ENCODE results near the gene SLC46A3. TPM values are rescaled to one million over a fixed set of nuclear protein-coding genes. Genes with fewer than 3 reads are reported as not detected.

SLC46A3 gene
- total RNA-seq, 1 donor from 2014 or later: 3.4 TPM

GRCh38 chr13:28741084-28741491 lies 22.3 kb upstream of the SLC46A3 start:
- DNase-seq (ENCODE audit: low read depth): no peak
- TF ChIP-seq, protein P1, sequence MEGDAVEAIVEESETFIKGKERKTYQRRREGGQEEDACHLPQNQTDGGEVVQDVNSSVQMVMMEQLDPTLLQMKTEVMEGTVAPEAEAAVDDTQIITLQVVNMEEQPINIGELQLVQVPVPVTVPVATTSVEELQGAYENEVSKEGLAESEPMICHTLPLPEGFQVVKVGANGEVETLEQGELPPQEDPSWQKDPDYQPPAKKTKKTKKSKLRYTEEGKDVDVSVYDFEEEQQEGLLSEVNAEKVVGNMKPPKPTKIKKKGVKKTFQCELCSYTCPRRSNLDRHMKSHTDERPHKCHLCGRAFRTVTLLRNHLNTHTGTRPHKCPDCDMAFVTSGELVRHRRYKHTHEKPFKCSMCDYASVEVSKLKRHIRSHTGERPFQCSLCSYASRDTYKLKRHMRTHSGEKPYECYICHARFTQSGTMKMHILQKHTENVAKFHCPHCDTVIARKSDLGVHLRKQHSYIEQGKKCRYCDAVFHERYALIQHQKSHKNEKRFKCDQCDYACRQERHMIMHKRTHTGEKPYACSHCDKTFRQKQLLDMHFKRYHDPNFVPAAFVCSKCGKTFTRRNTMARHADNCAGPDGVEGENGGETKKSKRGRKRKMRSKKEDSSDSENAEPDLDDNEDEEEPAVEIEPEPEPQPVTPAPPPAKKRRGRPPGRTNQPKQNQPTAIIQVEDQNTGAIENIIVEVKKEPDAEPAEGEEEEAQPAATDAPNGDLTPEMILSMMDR (IDR thresholded peaks at IDR 0.05; ENCODE audit: insufficient read depth, low read length, poor library complexity, severe bottlenecking): no peak
- Histone ChIP-seq H3K27me3 (ENCODE audit: control insufficient read depth, insufficient read depth, low read length) (no peaks in the 10 kb centered on the region), H3K4me3 (ENCODE audit: low read depth, low read length) (no peak overlapping the region), H3K36me3 (ENCODE audit: control insufficient read depth, insufficient read depth, low read length) (no peaks in the 10 kb centered on the region)

GRCh38 chr13:28739376-28739775 lies 20.6 kb upstream of the SLC46A3 start:
- TF ChIP-seq, protein P1 (IDR thresholded peaks at IDR 0.05; ENCODE audit: insufficient read depth, low read length, poor library complexity, severe bottlenecking): no peak
- Histone ChIP-seq H3K4me3 (ENCODE audit: low read depth, low read length) (no peak overlapping the region), H3K27me3 (ENCODE audit: control insufficient read depth, insufficient read depth, low read length) (no peaks in the 10 kb centered on the region), H3K36me3 (ENCODE audit: control insufficient read depth, insufficient read depth, low read length) (no peaks in the 10 kb centered on the region)
- no peak for DNase-seq (ENCODE audit: low read depth)

DNA sequence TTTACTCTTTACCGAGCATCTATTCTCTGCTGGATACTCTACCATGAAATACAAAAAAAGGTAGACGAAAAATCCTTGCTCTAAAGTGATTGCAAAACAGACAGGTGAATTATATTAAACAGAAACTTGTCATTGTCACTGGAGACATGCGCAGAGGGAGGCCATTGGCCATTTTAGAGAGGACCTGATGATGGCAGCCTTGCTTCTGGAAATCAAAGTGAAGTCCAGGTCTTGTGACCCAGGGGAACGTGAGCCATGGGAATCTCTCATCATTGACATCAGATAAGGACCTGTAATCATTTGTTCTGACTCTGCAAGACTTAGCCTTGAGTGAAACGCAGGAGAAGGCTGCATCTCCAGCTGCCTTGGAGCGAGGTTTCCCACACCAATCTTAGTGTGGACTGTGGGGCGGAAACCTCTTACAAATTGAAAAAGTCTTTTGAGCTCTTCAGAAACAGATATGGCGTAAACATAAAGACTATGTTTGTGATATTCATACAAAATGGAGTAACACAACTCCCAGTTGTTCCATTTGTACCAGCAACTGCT lies 16.8 kb upstream of the SLC46A3 start:
- Histone ChIP-seq H3K36me3 (ENCODE audit: control insufficient read depth, insufficient read depth, low read length) (no peaks in the 10 kb centered on the region), H3K27me3 (ENCODE audit: control insufficient read depth, insufficient read depth, low read length) (no peaks in the 10 kb centered on the region), H3K4me3 (ENCODE audit: low read depth, low read length) (no peak overlapping the region)
- TF ChIP-seq, protein P1 (IDR thresholded peaks at IDR 0.05; ENCODE audit: insufficient read depth, low read length, poor library complexity, severe bottlenecking): no peak
- DNase-seq (ENCODE audit: low read depth): no peak

DNA sequence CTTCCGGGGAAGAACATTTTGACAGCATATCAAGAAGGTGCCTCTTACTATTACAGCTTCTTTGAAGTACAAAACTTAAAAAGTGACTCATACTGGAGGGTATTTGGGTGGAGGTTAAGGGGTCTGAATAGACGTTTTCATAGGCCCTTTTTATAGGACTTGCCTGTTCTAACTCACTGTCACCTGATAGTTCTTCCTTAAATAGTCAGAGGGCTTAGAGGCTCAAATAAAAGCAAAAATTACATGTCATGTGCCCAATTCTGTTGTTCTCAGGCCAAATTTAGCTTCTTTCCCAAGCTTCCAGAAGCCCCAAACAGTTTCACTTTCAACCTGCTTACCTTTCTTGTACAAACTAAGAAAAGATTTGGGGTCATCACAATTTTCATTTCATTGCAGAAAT lies 16.1 kb upstream of the SLC46A3 start:
- H3K27me3 ChIP-seq (ENCODE audit: control insufficient read depth, insufficient read depth, low read length): no peaks in the 10 kb centered on the region
- TF ChIP-seq, protein P1 (IDR thresholded peaks at IDR 0.05; ENCODE audit: insufficient read depth, low read length, poor library complexity, severe bottlenecking): no peak
- H3K36me3 ChIP-seq (ENCODE audit: control insufficient read depth, insufficient read depth, low read length): no peaks in the 10 kb centered on the region
- no peak for DNase-seq (ENCODE audit: low read depth)
- no peak overlapping the region for H3K4me3 ChIP-seq (ENCODE audit: low read depth, low read length)

DNA sequence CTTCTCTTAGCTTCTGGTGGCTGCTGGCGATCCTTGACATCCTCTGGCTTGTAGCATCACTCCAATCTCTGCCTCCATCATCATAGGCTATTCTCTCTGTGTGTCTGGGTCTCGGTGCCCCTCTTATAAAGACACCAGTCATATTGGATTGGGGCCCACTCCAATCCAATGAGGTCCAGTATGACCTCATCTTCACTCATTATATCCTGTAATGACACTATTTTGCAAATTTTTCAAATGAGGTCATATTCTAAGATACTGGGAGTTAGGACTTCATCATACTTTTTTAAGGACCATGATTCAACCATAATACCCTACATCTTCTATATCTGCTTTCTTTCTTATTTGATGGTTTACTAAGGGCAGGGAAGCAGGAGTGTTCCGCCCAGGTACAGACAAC lies 12.0 kb upstream of the SLC46A3 start:
- DNase-seq (ENCODE audit: low read depth): no peak
- TF ChIP-seq, protein P1 (IDR thresholded peaks at IDR 0.05; ENCODE audit: insufficient read depth, low read length, poor library complexity, severe bottlenecking): no peak
- Histone ChIP-seq H3K27me3 (ENCODE audit: control insufficient read depth, insufficient read depth, low read length) (no peaks in the 10 kb centered on the region), H3K36me3 (ENCODE audit: control insufficient read depth, insufficient read depth, low read length) (no peaks in the 10 kb centered on the region), H3K4me3 (ENCODE audit: low read depth, low read length) (no peak overlapping the region)

DNA sequence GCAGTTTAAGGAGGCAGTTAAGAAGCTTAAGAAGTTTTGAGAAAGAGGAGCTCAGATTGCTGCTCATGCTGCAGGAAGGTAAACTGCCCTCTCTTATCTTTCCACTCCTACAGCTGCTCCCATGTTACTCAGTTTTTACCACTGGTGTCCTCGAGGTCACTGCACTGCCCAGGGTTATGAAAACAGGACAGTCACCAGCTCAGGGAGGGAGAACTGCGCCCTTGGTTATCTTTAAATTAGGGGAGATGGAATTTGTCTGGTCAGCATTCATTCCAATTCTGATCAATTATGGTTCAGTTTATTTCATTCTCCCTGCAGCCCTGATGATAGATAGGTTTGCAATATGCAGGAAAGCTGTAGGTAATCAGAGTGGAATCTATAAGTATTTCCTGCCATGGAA lies 10.8 kb upstream of the SLC46A3 start:
- TF ChIP-seq, protein P1 (IDR thresholded peaks at IDR 0.05; ENCODE audit: insufficient read depth, low read length, poor library complexity, severe bottlenecking): no peak
- Histone ChIP-seq H3K4me3 (ENCODE audit: low read depth, low read length) (no peak overlapping the region), H3K36me3 (ENCODE audit: control insufficient read depth, insufficient read depth, low read length) (no peaks in the 10 kb centered on the region), H3K27me3 (ENCODE audit: control insufficient read depth, insufficient read depth, low read length) (no peaks in the 10 kb centered on the region)
- DNase-seq (ENCODE audit: low read depth): no peak

All from kidney epithelial cell (primary cell).